NB4 (cell line): Measurements from ENCODE around the gene DGCR6L.

ENCODE experiments used
- CTCF ChIP-seq: IDR thresholded peaks from one replicate; pipeline ENCODE4 v1.5.1; 2012; ENCODE audit warnings: low read depth, low read length
- MAX ChIP-seq: IDR thresholded peaks from 2 replicates; pipeline ENCODE4 v1.6.1; 2011; ENCODE audit warnings: low read depth, low read length
- MYC ChIP-seq: IDR thresholded peaks from 2 replicates; pipeline ENCODE4 v1.6.1; 2011; ENCODE audit warnings: low read depth, low read length
- POLR2A ChIP-seq: IDR thresholded peaks from 2 replicates; pipeline ENCODE4 v1.6.1; 2011; ENCODE audit warnings: mild to moderate bottlenecking; ENCODE audit not compliant: insufficient read length; ENCODE audit errors: extremely low read depth

GRCh38 chr22:20354238-20354975 lies 34.5 kb upstream of the DGCR6L start:
- TF ChIP-seq CTCF (no peak), MAX (no peak), POLR2A (no peak), MYC (no peak)
